Activated T-helper 2 cell treated with anti-CD3 and anti-CD28 coated beads, Interferon-gamma antibody, Interleukin-2, Interleukin-4, amounts not matched to agents 10 μg/mL and 5 μg/mL and 100 μg/mL, durations not matched to agents 14 hours and 24 hours and 36 hours (primary cell): ENCODE measurements around the gene NEK4. TPM values are rescaled to one million over a fixed set of nuclear protein-coding genes. Genes with fewer than 3 reads are reported as not detected.
"Not testable (repeated sequence)": the region's sequence is repeated elsewhere in the genome, so short reads cannot be mapped to it uniquely, and the experiment has no call there.

Experiments used
- DNase-seq: peaks from one replicate; pipeline ENCODE4 v3.0.0; 2021; ENCODE audit warnings: low spot score
- H3K27ac Mint-ChIP-seq: one replicate; pipeline ENCODE4 v1.8.0; 2021; ENCODE audit warnings: mixed read lengths
- H3K27me3 Mint-ChIP-seq: one replicate; pipeline ENCODE4 v1.8.0; 2021; ENCODE audit warnings: low read depth, mixed read lengths
- H3K36me3 Mint-ChIP-seq: one replicate; pipeline ENCODE4 v1.8.0; 2021; ENCODE audit warnings: low read depth, mixed read lengths
- H3K4me1 Mint-ChIP-seq: one replicate; pipeline ENCODE4 v1.8.0; 2021; ENCODE audit warnings: low read depth, mixed read lengths
- H3K4me3 Mint-ChIP-seq: one replicate; pipeline ENCODE4 v1.8.0; 2021; ENCODE audit warnings: low read depth, mild to moderate bottlenecking, moderate library complexity, mixed read lengths
- H3K9me3 Mint-ChIP-seq: one replicate; pipeline ENCODE4 v1.8.0; 2021; ENCODE audit warnings: mixed read lengths
- intact Hi-C: fragments of 100-400 bp; cut with micrococcal nuclease; formaldehyde crosslinking; loops from one replicate; pipeline ENCODE4 v1.15.1; 2023
- total RNA-seq: library from RNA; stranded (reverse); gene quantifications from 2 replicates; pipeline ENCODE4 v1.2.3, GENCODE V29; 2022

NEK4 gene
- total RNA-seq, 1 donor from 2014 or later: 26.7 TPM

- Mint-ChIP-seq H3K4me1 (no peaks in the 10 kb centered on the region), H3K4me3 (no peak overlapping the region), H3K27ac (no peak overlapping the region), H3K36me3 (no peaks in the 10 kb centered on the region), H3K27me3 (peaks cover 8% of the 10 kb centered on the region), H3K9me3 (no peaks in the 10 kb centered on the region)
- DNase-seq: no peak
- intact Hi-C loops: no loop called here
Observed at GRCh38 chr3:52781741-52782140, 11.0 kb upstream of the NEK4 start.

GRCh38 chr3:52779837-52780585 is 9.3 kb upstream of the NEK4 start:
- Mint-ChIP-seq H3K4me1 (no peaks in the 10 kb centered on the region), H3K4me3 (no peak overlapping the region), H3K9me3 (no peaks in the 10 kb centered on the region), H3K27me3 (peaks cover 8% of the 10 kb centered on the region), H3K27ac (no peak overlapping the region), H3K36me3 (no peaks in the 10 kb centered on the region)
- no peak for DNase-seq
- intact Hi-C loops: no loop called here

- no peak for DNase-seq
- H3K9me3 Mint-ChIP-seq: no peaks in the 10 kb centered on the region
- peaks cover 8% of the 10 kb centered on the region for H3K27me3 Mint-ChIP-seq
- no peaks in the 10 kb centered on the region for H3K36me3 Mint-ChIP-seq
- H3K4me1 Mint-ChIP-seq: no peaks in the 10 kb centered on the region
- H3K27ac Mint-ChIP-seq: no peak overlapping the region
- intact Hi-C loops: no loop called here
- H3K4me3 Mint-ChIP-seq: no peak overlapping the region
Observed at GRCh38 chr3:52779011-52779836, 8.5 kb upstream of the NEK4 start.

- H3K9me3 Mint-ChIP-seq: no peaks in the 10 kb centered on the region
- no peaks in the 10 kb centered on the region for H3K4me1 Mint-ChIP-seq
- peaks cover 8% of the 10 kb centered on the region for H3K27me3 Mint-ChIP-seq
- no peaks in the 10 kb centered on the region for H3K36me3 Mint-ChIP-seq
- no peak overlapping the region for H3K4me3 Mint-ChIP-seq
- H3K27ac Mint-ChIP-seq: no peak overlapping the region
- intact Hi-C loops: no loop called here
- DNase-seq: no peak
Observed at GRCh38 chr3:52777959-52778805, 7.4 kb upstream of the NEK4 start.

GRCh38 chr3:52777127-52777958 is 6.6 kb upstream of the NEK4 start, which contains the start of gene ITIH1:
ITIH1 (plus strand) TSS chr3:52777599; CDS start chr3:52777616, 17 bp downstream.
- Mint-ChIP-seq H3K27me3 (peaks cover 6% of the 10 kb centered on the region), H3K9me3 (no peaks in the 10 kb centered on the region), H3K4me3 (no peak within 1 kb of the TSS), H3K4me1 (no peaks in the 10 kb centered on the region), H3K36me3 (no peaks in the 10 kb centered on the region), H3K27ac (no peak within 1 kb of the TSS)
- intact Hi-C loops: no loop called here
- DNase-seq: no peak

- H3K4me3 Mint-ChIP-seq, intact Hi-C loops, H3K36me3 Mint-ChIP-seq, H3K9me3 Mint-ChIP-seq, H3K4me1 Mint-ChIP-seq, H3K27ac Mint-ChIP-seq, H3K27me3 Mint-ChIP-seq, DNase-seq: not testable (repeated sequence)
Observed at GRCh38 chr3:52776486-52776885, 5.7 kb upstream of the NEK4 start.

GRCh38 chr3:52775877-52776276 is 5.1 kb upstream of the NEK4 start:
- intact Hi-C loops: no loop called here
- H3K27me3 Mint-ChIP-seq: no peaks in the 10 kb centered on the region
- no peaks in the 10 kb centered on the region for H3K9me3 Mint-ChIP-seq
- no peak for DNase-seq
- H3K4me3 Mint-ChIP-seq: no peak overlapping the region
- H3K27ac Mint-ChIP-seq: no peak overlapping the region
- no peaks in the 10 kb centered on the region for H3K36me3 Mint-ChIP-seq
- peaks cover 8% of the 10 kb centered on the region for H3K4me1 Mint-ChIP-seq

GRCh38 chr3:52774901-52775864 is 4.4 kb upstream of the NEK4 start:
- H3K4me1 Mint-ChIP-seq: peaks cover 8% of the 10 kb centered on the region
- intact Hi-C loops: no loop called here
- no peak overlapping the region for H3K27ac Mint-ChIP-seq
- H3K9me3 Mint-ChIP-seq: no peaks in the 10 kb centered on the region
- H3K27me3 Mint-ChIP-seq: no peaks in the 10 kb centered on the region
- H3K4me3 Mint-ChIP-seq: no peak overlapping the region
- no peaks in the 10 kb centered on the region for H3K36me3 Mint-ChIP-seq
- no peak for DNase-seq

- Mint-ChIP-seq H3K27me3 (no peaks in the 10 kb centered on the region), H3K4me3 (no peak overlapping the region), H3K4me1 (peaks cover 18% of the 10 kb centered on the region), H3K9me3 (no peaks in the 10 kb centered on the region), H3K27ac (no peak overlapping the region), H3K36me3 (no peaks in the 10 kb centered on the region)
- intact Hi-C loops: no loop called here
- no peak for DNase-seq
Observed at GRCh38 chr3:52774066-52774713, 3.5 kb upstream of the NEK4 start.

- no peak for DNase-seq
- Mint-ChIP-seq H3K4me1 (peaks cover 18% of the 10 kb centered on the region), H3K36me3 (no peaks in the 10 kb centered on the region), H3K4me3 (no peak overlapping the region), H3K27me3 (no peaks in the 10 kb centered on the region), H3K27ac (no peak overlapping the region), H3K9me3 (no peaks in the 10 kb centered on the region)
- intact Hi-C loops: no loop called here
Observed at GRCh38 chr3:52773361-52774065, 2.8 kb upstream of the NEK4 start.
